GM23338 (cell line): ENCODE data around the gene ACYP2. TPM values are rescaled to one million over a fixed set of nuclear protein-coding genes. Genes with fewer than 3 reads are reported as not detected.

ENCODE experiments used
- ATAC-seq: fragments of 200-7000 bp; cut with Tn5 transposase; 3 replicates; pipeline ENCODE4 v1.9.1; 2020
- DNase-seq: peaks from one replicate; pipeline ENCODE4 v3.0.0-alpha.2; 2015; ENCODE audit warnings: low spot score
- H2AFZ ChIP-seq: fragments of 200-600 bp; sonication (generic); 2 replicates; pipeline ENCODE4 v1.8.0; 2016; ENCODE audit warnings: antibody characterized with exemption, mild to moderate bottlenecking, moderate library complexity
- H3F3A ChIP-seq: fragments of 200-600 bp; sonication (generic); replicated peaks from 2 replicates; pipeline ENCODE4 v1.8.0; 2017; ENCODE audit warnings: antibody characterized with exemption, mixed run types, low read depth
- H3K27ac ChIP-seq: fragments of 200-600 bp; sonication (generic); 2 replicates; pipeline ENCODE4 v1.6.1; 2016; ENCODE audit warnings: low read depth
- H3K27me3 ChIP-seq: fragments of 200-600 bp; sonication (generic); 2 replicates; pipeline ENCODE4 v1.8.0; 2016; ENCODE audit warnings: mild to moderate bottlenecking, mixed run types, moderate library complexity; ENCODE audit not compliant: insufficient read depth
- H3K36me3 ChIP-seq: fragments of 200-600 bp; sonication (generic); 2 replicates; pipeline ENCODE4 v1.8.0; 2016; ENCODE audit warnings: mild to moderate bottlenecking; ENCODE audit not compliant: insufficient read depth
- H3K4me1 ChIP-seq: fragments of 200-600 bp; sonication (generic); 2 replicates; pipeline ENCODE4 v1.8.0; 2016; ENCODE audit warnings: mild to moderate bottlenecking, moderate library complexity; ENCODE audit not compliant: insufficient read depth
- H3K4me2 ChIP-seq: fragments of 200-600 bp; sonication (generic); 2 replicates; pipeline ENCODE4 v1.7.1; 2017; ENCODE audit warnings: mixed run types
- H3K4me3 ChIP-seq: fragments of 200-600 bp; sonication (generic); 2 replicates; pipeline ENCODE4 v1.6.1; 2016; ENCODE audit warnings: mixed run types
- H3K79me2 ChIP-seq: fragments of 200-600 bp; sonication (generic); replicated peaks from 2 replicates; pipeline ENCODE4 v1.8.0; 2017; ENCODE audit warnings: mild to moderate bottlenecking; ENCODE audit not compliant: insufficient read depth
- H3K9me2 ChIP-seq: fragments of 200-600 bp; sonication (generic); 2 replicates; pipeline ENCODE4 v1.8.0; 2017; ENCODE audit not compliant: insufficient read depth
- H4K20me1 ChIP-seq: fragments of 200-600 bp; sonication (generic); replicated peaks from 2 replicates; pipeline ENCODE4 v1.8.0; 2017; ENCODE audit warnings: mild to moderate bottlenecking; ENCODE audit not compliant: insufficient read depth
- H3K27ac Mint-ChIP-seq: 2 replicates; pipeline ENCODE4 v1.8.0; 2020; ENCODE audit warnings: inconsistent platforms, mild to moderate bottlenecking, moderate library complexity, mixed read lengths
- H3K27me3 Mint-ChIP-seq: 3 replicates; pipeline ENCODE4 v1.8.0; 2022; ENCODE audit warnings: low read depth, mild to moderate bottlenecking, moderate library complexity, mixed read lengths, inconsistent platforms; ENCODE audit not compliant: insufficient read depth, poor library complexity
- H3K36me3 Mint-ChIP-seq: 3 replicates; pipeline ENCODE4 v1.8.0; 2021; ENCODE audit warnings: low read depth, mild to moderate bottlenecking, inconsistent platforms, moderate library complexity, mixed read lengths
- H3K4me1 Mint-ChIP-seq: 3 replicates; pipeline ENCODE4 v1.8.0; 2020; ENCODE audit warnings: mild to moderate bottlenecking, inconsistent platforms, mixed read lengths
- H3K4me3 Mint-ChIP-seq: 3 replicates; pipeline ENCODE4 v1.8.0; 2021; ENCODE audit warnings: moderate library complexity, mild to moderate bottlenecking, inconsistent platforms, mixed read lengths
- H3K9me3 Mint-ChIP-seq: 3 replicates; pipeline ENCODE4 v1.8.0; 2020; ENCODE audit warnings: moderate library complexity, mild to moderate bottlenecking, inconsistent platforms, mixed read lengths
- EZH2 ChIP-seq: fragments of 200-600 bp; sonication (generic); IDR thresholded peaks from one replicate; pipeline ENCODE4 v1.8.0; 2017; ENCODE audit warnings: antibody characterized with exemption, mild to moderate bottlenecking, low read depth; ENCODE audit not compliant: unreplicated experiment
- EZH2phosphoT487 ChIP-seq: fragments of 200-600 bp; sonication (generic); IDR thresholded peaks from one replicate; pipeline ENCODE4 v1.8.1; 2018; ENCODE audit warnings: antibody characterized with exemption; ENCODE audit not compliant: unreplicated experiment
- JUNB ChIP-seq: IDR thresholded peaks from one replicate; pipeline ENCODE4 v1.6.1; 2016; ENCODE audit warnings: antibody characterized with exemption; ENCODE audit not compliant: unreplicated experiment
- POLR2AphosphoS5 ChIP-seq: IDR thresholded peaks from 2 replicates; pipeline ENCODE4 v1.6.1; 2016; ENCODE audit warnings: antibody characterized with exemption, low read depth
- polyA plus RNA-seq: library from polyadenylated mRNA; unstranded; fragments of >200 nt; fragmentation: Nextera tagmentation; extraction: Ambion mirVana; gene quantifications from 2 replicates; pipeline ENCODE4 v1.2.1, GENCODE V29; 2016
- total RNA-seq: library from RNA; depleted of rRNA; stranded (reverse); fragments of >200 nt; shearing (Covaris generic); gene quantifications from 2 replicates; pipeline ENCODE4 v1.2.3, GENCODE V29; 2014
- TF ChIP-seq, protein P1 (sequence below), 2 experiments: fragments of 200-600 bp in 1 of 2; sonication (generic) in 1 of 2; conservative IDR thresholded peaks; 2 replicates each; pipeline versions ENCODE4 v1.5.1 to v1.6.1; 2016 to 2017; ENCODE audit warnings: antibody characterized with exemption in 2 of 2, low read depth in 2 of 2, mild to moderate bottlenecking in 2 of 2, moderate library complexity in 1 of 2
- TF ChIP-seq, protein P2 (sequence below): fragments of 250-450 bp; sonication (Bioruptor Pico); IDR thresholded peaks from 2 replicates; pipeline ENCODE4 v1.5.0; 2020; ENCODE audit warnings: mild to moderate bottlenecking, moderate library complexity

Gene ACYP2
- total and polyA plus RNA-seq, 2 experiments from 2014 or later: 2.3 to 15.5 TPM

DNA sequence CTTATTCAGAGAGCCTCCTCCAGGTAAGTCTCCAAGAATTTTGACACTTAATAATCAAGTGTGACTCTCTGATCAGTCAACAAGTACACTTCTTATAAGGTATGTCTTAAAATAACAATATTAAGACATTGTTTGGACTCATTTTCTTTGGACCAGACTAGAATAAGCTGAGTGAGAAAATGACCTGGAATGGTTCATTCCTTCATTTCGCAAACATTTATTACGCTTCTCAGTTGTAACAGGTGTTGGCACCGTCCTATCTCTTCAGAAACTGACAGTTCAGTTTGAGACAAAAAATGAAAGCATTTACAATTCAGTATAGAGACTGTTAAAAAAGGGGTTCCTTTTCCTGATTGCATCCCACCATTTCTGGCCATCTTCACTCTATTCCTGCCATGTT is 94.0 kb downstream of the ACYP2 start:
- H3K9me2 ChIP-seq: no peaks in the 10 kb centered on the region; the same call in 1 of the 2 replicates
- no peaks in the 10 kb centered on the region for H3K27me3 ChIP-seq
- Mint-ChIP-seq H3K27me3 (no peaks in the 10 kb centered on the region), H3K4me3 (no peak overlapping the region), H3K36me3 (no peaks in the 10 kb centered on the region), H3K9me3 (peaks cover 8% of the 10 kb centered on the region; the same call in 2 of the 3 replicates), H3K27ac (no peak overlapping the region), H3K4me1 (no peaks in the 10 kb centered on the region)
- TF ChIP-seq, protein P1, sequence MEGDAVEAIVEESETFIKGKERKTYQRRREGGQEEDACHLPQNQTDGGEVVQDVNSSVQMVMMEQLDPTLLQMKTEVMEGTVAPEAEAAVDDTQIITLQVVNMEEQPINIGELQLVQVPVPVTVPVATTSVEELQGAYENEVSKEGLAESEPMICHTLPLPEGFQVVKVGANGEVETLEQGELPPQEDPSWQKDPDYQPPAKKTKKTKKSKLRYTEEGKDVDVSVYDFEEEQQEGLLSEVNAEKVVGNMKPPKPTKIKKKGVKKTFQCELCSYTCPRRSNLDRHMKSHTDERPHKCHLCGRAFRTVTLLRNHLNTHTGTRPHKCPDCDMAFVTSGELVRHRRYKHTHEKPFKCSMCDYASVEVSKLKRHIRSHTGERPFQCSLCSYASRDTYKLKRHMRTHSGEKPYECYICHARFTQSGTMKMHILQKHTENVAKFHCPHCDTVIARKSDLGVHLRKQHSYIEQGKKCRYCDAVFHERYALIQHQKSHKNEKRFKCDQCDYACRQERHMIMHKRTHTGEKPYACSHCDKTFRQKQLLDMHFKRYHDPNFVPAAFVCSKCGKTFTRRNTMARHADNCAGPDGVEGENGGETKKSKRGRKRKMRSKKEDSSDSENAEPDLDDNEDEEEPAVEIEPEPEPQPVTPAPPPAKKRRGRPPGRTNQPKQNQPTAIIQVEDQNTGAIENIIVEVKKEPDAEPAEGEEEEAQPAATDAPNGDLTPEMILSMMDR (conservative IDR thresholded peaks at IDR 0.05; ENCODE audit: low read depth in 2 of 2): no peak
- DNase-seq (no peak), ATAC-seq (no peak)
- no peaks in the 10 kb centered on the region for H3K36me3 ChIP-seq
- H3K4me3 ChIP-seq: no peak overlapping the region
- H3K79me2 ChIP-seq: no peaks in the 10 kb centered on the region
- no peak overlapping the region for H2AFZ ChIP-seq
- H3K27ac ChIP-seq: no peak overlapping the region
- no peaks in the 10 kb centered on the region for H3K4me1 ChIP-seq
- no peak overlapping the region for H3K4me2 ChIP-seq
- no peaks in the 10 kb centered on the region for H4K20me1 ChIP-seq
- no peaks in the 10 kb centered on the region for H3F3A ChIP-seq

DNA sequence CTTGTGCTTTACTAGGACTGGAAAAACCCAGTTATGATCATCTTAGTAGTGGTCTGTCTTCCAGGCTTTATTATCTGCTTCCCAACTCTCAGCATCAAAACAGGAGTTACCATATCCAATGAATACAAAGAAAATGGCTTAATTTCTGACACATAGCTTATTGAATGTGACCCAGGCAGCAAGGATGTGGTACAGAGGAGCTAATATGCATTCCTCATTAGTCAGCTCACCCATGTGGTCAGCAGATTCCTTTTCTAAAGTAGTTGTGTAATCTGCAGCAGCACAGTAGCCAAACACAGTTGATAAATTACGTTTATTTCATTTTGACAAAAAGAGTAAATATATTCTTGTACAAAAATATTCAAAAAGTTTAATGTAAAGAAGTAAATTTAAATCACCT is 97.0 kb downstream of the ACYP2 start:
- Histone ChIP-seq H3K4me3 (no peak overlapping the region), H3K4me2 (no peak overlapping the region), H3K27me3 (no peaks in the 10 kb centered on the region), H3K27ac (no peak overlapping the region), H3K79me2 (no peaks in the 10 kb centered on the region), H3K36me3 (no peaks in the 10 kb centered on the region), H3F3A (no peaks in the 10 kb centered on the region), H3K4me1 (no peaks in the 10 kb centered on the region), H4K20me1 (no peaks in the 10 kb centered on the region), H3K9me2 (no peaks in the 10 kb centered on the region; the same call in 1 of the 2 replicates), H2AFZ (no peak overlapping the region)
- Mint-ChIP-seq H3K27ac (no peak overlapping the region), H3K4me3 (no peak overlapping the region), H3K36me3 (no peaks in the 10 kb centered on the region), H3K27me3 (no peaks in the 10 kb centered on the region), H3K9me3 (peaks cover 17% of the 10 kb centered on the region; the same call in 2 of the 3 replicates), H3K4me1 (no peaks in the 10 kb centered on the region)
- DNase-seq (no peak), ATAC-seq (no peak)
- no peak for TF ChIP-seq POLR2AphosphoS5

DNA sequence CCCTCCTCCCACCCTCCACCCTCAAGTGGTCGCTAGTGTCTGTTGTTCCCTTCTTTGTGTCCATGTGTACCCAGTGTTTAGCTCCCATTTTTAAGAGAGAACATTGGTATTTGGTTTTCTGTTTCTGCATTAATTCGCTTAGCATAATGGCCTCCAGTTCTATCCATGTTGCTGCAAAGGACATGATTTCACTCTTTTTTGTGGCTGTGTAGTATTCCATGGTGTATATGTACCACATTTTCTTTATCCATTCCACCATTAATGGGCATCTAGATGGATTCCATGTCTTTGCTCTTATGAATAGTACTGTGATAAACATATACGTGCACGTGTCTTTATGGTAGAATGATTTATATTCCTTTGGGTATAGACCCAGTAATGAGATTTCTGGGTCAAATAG is 97.7 kb downstream of the ACYP2 start:
- no peaks in the 10 kb centered on the region; the same call in 1 of the 2 replicates for H3K9me2 ChIP-seq
- no peak overlapping the region for H3K4me2 ChIP-seq
- H3K79me2 ChIP-seq: no peaks in the 10 kb centered on the region
- H3K27me3 ChIP-seq: no peaks in the 10 kb centered on the region
- ATAC-seq (no peak), DNase-seq (no peak)
- no peaks in the 10 kb centered on the region for H4K20me1 ChIP-seq
- H3K4me3 ChIP-seq: no peak overlapping the region
- no peaks in the 10 kb centered on the region for H3F3A ChIP-seq
- Mint-ChIP-seq H3K9me3 (peaks cover 17% of the 10 kb centered on the region; the same call in 2 of the 3 replicates), H3K36me3 (no peaks in the 10 kb centered on the region), H3K4me3 (no peak overlapping the region), H3K27ac (no peak overlapping the region), H3K27me3 (no peaks in the 10 kb centered on the region), H3K4me1 (no peaks in the 10 kb centered on the region)
- TF ChIP-seq, protein P2, sequence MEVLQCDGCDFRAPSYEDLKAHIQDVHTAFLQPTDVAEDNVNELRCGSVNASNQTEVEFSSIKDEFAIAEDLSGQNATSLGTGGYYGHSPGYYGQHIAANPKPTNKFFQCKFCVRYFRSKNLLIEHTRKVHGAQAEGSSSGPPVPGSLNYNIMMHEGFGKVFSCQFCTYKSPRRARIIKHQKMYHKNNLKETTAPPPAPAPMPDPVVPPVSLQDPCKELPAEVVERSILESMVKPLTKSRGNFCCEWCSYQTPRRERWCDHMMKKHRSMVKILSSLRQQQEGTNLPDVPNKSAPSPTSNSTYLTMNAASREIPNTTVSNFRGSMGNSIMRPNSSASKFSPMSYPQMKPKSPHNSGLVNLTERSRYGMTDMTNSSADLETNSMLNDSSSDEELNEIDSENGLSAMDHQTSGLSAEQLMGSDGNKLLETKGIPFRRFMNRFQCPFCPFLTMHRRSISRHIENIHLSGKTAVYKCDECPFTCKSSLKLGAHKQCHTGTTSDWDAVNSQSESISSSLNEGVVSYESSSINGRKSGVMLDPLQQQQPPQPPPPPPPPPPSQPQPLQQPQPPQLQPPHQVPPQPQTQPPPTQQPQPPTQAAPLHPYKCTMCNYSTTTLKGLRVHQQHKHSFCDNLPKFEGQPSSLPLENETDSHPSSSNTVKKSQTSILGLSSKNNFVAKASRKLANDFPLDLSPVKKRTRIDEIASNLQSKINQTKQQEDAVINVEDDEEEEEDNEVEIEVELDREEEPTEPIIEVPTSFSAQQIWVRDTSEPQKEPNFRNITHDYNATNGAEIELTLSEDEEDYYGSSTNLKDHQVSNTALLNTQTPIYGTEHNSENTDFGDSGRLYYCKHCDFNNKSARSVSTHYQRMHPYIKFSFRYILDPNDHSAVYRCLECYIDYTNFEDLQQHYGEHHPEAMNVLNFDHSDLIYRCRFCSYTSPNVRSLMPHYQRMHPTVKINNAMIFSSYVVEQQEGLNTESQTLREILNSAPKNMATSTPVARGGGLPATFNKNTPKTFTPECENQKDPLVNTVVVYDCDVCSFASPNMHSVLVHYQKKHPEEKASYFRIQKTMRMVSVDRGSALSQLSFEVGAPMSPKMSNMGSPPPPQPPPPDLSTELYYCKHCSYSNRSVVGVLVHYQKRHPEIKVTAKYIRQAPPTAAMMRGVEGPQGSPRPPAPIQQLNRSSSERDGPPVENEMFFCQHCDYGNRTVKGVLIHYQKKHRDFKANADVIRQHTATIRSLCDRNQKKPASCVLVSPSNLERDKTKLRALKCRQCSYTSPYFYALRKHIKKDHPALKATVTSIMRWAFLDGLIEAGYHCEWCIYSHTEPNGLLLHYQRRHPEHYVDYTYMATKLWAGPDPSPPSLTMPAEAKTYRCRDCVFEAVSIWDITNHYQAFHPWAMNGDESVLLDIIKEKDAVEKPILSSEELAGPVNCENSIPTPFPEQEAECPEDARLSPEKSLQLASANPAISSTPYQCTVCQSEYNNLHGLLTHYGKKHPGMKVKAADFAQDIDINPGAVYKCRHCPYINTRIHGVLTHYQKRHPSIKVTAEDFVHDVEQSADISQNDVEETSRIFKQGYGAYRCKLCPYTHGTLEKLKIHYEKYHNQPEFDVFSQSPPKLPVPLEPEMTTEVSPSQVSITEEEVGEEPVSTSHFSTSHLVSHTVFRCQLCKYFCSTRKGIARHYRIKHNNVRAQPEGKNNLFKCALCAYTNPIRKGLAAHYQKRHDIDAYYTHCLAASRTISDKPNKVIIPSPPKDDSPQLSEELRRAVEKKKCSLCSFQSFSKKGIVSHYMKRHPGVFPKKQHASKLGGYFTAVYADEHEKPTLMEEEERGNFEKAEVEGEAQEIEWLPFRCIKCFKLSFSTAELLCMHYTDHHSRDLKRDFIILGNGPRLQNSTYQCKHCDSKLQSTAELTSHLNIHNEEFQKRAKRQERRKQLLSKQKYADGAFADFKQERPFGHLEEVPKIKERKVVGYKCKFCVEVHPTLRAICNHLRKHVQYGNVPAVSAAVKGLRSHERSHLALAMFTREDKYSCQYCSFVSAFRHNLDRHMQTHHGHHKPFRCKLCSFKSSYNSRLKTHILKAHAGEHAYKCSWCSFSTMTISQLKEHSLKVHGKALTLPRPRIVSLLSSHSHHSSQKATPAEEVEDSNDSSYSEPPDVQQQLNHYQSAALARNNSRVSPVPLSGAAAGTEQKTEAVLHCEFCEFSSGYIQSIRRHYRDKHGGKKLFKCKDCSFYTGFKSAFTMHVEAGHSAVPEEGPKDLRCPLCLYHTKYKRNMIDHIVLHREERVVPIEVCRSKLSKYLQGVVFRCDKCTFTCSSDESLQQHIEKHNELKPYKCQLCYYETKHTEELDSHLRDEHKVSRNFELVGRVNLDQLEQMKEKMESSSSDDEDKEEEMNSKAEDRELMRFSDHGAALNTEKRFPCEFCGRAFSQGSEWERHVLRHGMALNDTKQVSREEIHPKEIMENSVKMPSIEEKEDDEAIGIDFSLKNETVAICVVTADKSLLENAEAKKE (CRISPR knock-in tag): no peak
- TF ChIP-seq JUNB (no peak), EZH2phosphoT487 (no peak), EZH2 (no peak)
- no peak overlapping the region for H2AFZ ChIP-seq
- H3K4me1 ChIP-seq: no peaks in the 10 kb centered on the region
- H3K36me3 ChIP-seq: no peaks in the 10 kb centered on the region
- no peak overlapping the region for H3K27ac ChIP-seq
